Lower leg skin (tissue), 3 donors: ENCODE results near the gene RHBDL1.

ENCODE experiments used
- POLR2A ChIP-seq, 2 donors: fragments of 450-650 bp; IDR thresholded peaks; one replicate each; pipeline ENCODE4 v1.6.1; 2016 to 2017; ENCODE audit warnings: antibody characterized with exemption in 2 of 2, mild to moderate bottlenecking in 1 of 2, moderate library complexity in 1 of 2
- TF ChIP-seq, protein P1 (sequence below), 3 donors: fragments of 450-650 bp; IDR thresholded peaks; one replicate each; pipeline ENCODE4 v1.5.1; 2016; ENCODE audit warnings: antibody characterized with exemption in 3 of 3, mild to moderate bottlenecking in 3 of 3, moderate library complexity in 2 of 3

DNA sequence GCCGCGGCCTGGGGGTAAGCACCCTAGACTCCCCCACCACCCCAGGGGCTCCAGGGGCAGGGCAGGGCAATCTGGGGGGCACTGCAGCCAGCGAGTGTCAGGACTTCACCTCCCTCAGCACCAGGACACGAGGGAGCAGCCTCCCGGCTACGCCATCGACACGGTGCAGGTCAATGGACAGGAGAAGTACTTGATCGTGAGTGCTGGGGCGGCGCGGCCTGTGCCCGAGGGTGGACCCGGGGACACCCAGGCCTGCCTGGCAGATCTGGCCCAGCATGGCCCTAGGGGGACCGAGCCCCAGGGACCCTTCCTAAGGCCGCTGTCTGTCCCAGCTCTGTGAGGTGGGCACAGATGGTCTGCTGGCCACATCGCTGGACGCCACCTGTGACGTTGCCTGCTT is 3.1 kb upstream of the RHBDL1 start:
- TF ChIP-seq, protein P1, sequence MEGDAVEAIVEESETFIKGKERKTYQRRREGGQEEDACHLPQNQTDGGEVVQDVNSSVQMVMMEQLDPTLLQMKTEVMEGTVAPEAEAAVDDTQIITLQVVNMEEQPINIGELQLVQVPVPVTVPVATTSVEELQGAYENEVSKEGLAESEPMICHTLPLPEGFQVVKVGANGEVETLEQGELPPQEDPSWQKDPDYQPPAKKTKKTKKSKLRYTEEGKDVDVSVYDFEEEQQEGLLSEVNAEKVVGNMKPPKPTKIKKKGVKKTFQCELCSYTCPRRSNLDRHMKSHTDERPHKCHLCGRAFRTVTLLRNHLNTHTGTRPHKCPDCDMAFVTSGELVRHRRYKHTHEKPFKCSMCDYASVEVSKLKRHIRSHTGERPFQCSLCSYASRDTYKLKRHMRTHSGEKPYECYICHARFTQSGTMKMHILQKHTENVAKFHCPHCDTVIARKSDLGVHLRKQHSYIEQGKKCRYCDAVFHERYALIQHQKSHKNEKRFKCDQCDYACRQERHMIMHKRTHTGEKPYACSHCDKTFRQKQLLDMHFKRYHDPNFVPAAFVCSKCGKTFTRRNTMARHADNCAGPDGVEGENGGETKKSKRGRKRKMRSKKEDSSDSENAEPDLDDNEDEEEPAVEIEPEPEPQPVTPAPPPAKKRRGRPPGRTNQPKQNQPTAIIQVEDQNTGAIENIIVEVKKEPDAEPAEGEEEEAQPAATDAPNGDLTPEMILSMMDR (IDR thresholded peaks at IDR 0.05): no peak
- no peak for TF ChIP-seq POLR2A (IDR thresholded peaks at IDR 0.05)
